HCT116 (cell line): ENCODE results near the gene ALAD. TPM values are rescaled to one million over a fixed set of nuclear protein-coding genes. Genes with fewer than 3 reads are reported as not detected.

ENCODE experiments used
- ATAC-seq: fragments of 200-7000 bp; cut with Tn5 transposase; 2 replicates; pipeline ENCODE4 v1.9.1; 2020; ENCODE audit warnings: mild to moderate bottlenecking, moderate library complexity
- BruUV-seq: library from RNA; stranded (reverse); fragments of 400-500 nt; replicated peaks from 2 replicates; lab custom pipeline; 2021; lab: Mats Ljungman, UMichigan
- CTCF ChIA-PET: fragments of 300-600 bp; sonication (Branson Sonifier 250); formaldehyde crosslinking; loops from one replicate; lab custom pipeline; 2021; ENCODE audit warnings: antibody characterized with exemption; lab: Charles Lee
- POLR2A ChIA-PET: fragments of 300-600, 350-600 bp; sonication (Branson Sonifier 250); formaldehyde crosslinking; loops from one replicate; lab custom pipeline; 2021; ENCODE audit warnings: antibody characterized with exemption; lab: Charles Lee
- RAD21 ChIA-PET, 2 experiments: fragments of 300-600 bp; sonication (Branson Sonifier 250); formaldehyde crosslinking; loops; one replicate each; lab custom pipeline; 2023; ENCODE audit warnings: low total read pairs in 2 of 2; ENCODE audit not compliant: uncharacterized antibody in 2 of 2, unreplicated experiment in 2 of 2, low non-redundant PET in 1 of 2; lab: Charles Lee
- DNase-seq: peaks from one replicate; pipeline ENCODE4 v3.0.0-alpha.2; 2010; ENCODE audit warnings: low read depth, low spot score
- H2AFZ ChIP-seq: fragments of 200-600 bp; shearing (Covaris generic), sonication (generic); 2 replicates; pipeline ENCODE4 v1.6.1; 2017; ENCODE audit warnings: low read depth, mixed run types, mixed read lengths, antibody characterized with exemption, low read length; ENCODE audit not compliant: poor library complexity, severe bottlenecking
- H3K27ac ChIP-seq: 2 replicates; pipeline ENCODE4 v1.5.1; 2012; ENCODE audit warnings: low read depth, low read length
- H3K27me3 ChIP-seq: fragments of 200-600 bp; sonication (generic); 2 replicates; pipeline ENCODE4 v1.6.1; 2016; ENCODE audit warnings: mixed run types, low read length, mixed read lengths; ENCODE audit not compliant: insufficient read depth
- H3K36me3 ChIP-seq, 2 experiments: fragments of 200-500 bp in 1 of 2; fragments of 200-600 bp in 1 of 2; sonication (Bioruptor generic) in 1 of 2; sonication (generic) in 1 of 2; 2 replicates each; pipeline versions ENCODE4 v1.5.1 to v1.6.1; 2014 to 2016; ENCODE audit warnings: low read length in 2 of 2, inconsistent platforms in 1 of 2, mixed read lengths in 1 of 2, mixed run types in 1 of 2; ENCODE audit not compliant: insufficient read depth in 2 of 2, control insufficient read depth in 1 of 2
- H3K4me1 ChIP-seq, 2 experiments: fragments of 200-600 bp in 1 of 2; sonication (generic) in 1 of 2; 2 replicates each; pipeline versions ENCODE4 v1.5.1 to v1.6.1; 2012 to 2017; ENCODE audit warnings: low read length in 2 of 2, inconsistent platforms in 1 of 2, mild to moderate bottlenecking in 1 of 2, mixed read lengths in 1 of 2, mixed run types in 1 of 2, moderate library complexity in 1 of 2; ENCODE audit not compliant: insufficient read depth in 2 of 2, control insufficient read depth in 1 of 2
- H3K4me2 ChIP-seq: fragments of 200-600 bp; sonication (generic); 2 replicates; pipeline ENCODE4 v1.6.1; 2017; ENCODE audit warnings: mixed run types, low read length, mixed read lengths
- H3K4me3 ChIP-seq, 2 experiments: fragments of 200-600 bp in 1 of 2; sonication (generic) in 1 of 2; replicated peaks in 1 of 2; 2 replicates each; pipeline ENCODE4 v1.5.1; 2011 to 2016; ENCODE audit warnings: low read length in 2 of 2, control low read depth in 1 of 2, low read depth in 1 of 2, mild to moderate bottlenecking in 1 of 2, mixed read lengths in 1 of 2, mixed run types in 1 of 2
- H3K79me2 ChIP-seq: fragments of 200-600 bp; sonication (generic); 2 replicates; pipeline ENCODE4 v1.6.1; 2017; ENCODE audit warnings: mild to moderate bottlenecking, mixed run types, low read length, moderate library complexity, mixed read lengths; ENCODE audit not compliant: insufficient read depth
- H3K9ac ChIP-seq: fragments of 200-600 bp; sonication (generic); 2 replicates; pipeline ENCODE4 v1.6.1; 2016; ENCODE audit warnings: low read length, mixed read lengths
- H3K9me2 ChIP-seq: fragments of 200-600 bp; sonication (generic), shearing (Covaris generic); 2 replicates; pipeline ENCODE4 v1.6.1; 2017; ENCODE audit warnings: mixed run types, mild to moderate bottlenecking, moderate library complexity; ENCODE audit not compliant: insufficient read depth
- H3K9me3 ChIP-seq, 2 experiments: fragments of 200-500 bp in 1 of 2; fragments of 200-600 bp in 1 of 2; sonication (Bioruptor generic) in 1 of 2; sonication (generic) in 1 of 2; 2 replicates each; pipeline ENCODE4 v1.6.1; 2014 to 2017; ENCODE audit warnings: low read length in 2 of 2, mixed read lengths in 2 of 2, inconsistent platforms in 1 of 2, low read depth in 1 of 2, mild to moderate bottlenecking in 1 of 2, mixed run types in 1 of 2, moderate library complexity in 1 of 2; ENCODE audit not compliant: control insufficient read depth in 1 of 2, insufficient read depth in 1 of 2
- H4K20me1 ChIP-seq: fragments of 200-600 bp; sonication (generic), shearing (Covaris generic); 2 replicates; pipeline ENCODE4 v1.6.1; 2017; ENCODE audit warnings: mixed run types, mild to moderate bottlenecking, moderate library complexity; ENCODE audit not compliant: insufficient read depth
- CEBPB ChIP-seq: IDR thresholded peaks from 2 replicates; pipeline ENCODE4 v1.6.1; 2012; ENCODE audit warnings: low read depth
- EGR1 ChIP-seq: IDR thresholded peaks from 2 replicates; pipeline ENCODE4 v1.6.1; 2012; ENCODE audit warnings: low read depth
- ELF1 ChIP-seq: IDR thresholded peaks from 2 replicates; pipeline ENCODE4 v1.6.1; 2012; ENCODE audit warnings: low read depth, borderline replicate concordance
- EZH2phosphoT487 ChIP-seq: fragments of 200-600 bp; IDR thresholded peaks from 2 replicates; pipeline ENCODE4 v1.6.1; 2018; ENCODE audit warnings: antibody characterized with exemption, borderline replicate concordance
- FOSL1 ChIP-seq: IDR thresholded peaks from 2 replicates; pipeline ENCODE4 v1.6.1; 2012; ENCODE audit warnings: low read depth
- JUND ChIP-seq: IDR thresholded peaks from 2 replicates; pipeline ENCODE4 v1.6.1; 2012
- MAX ChIP-seq: IDR thresholded peaks from 2 replicates; pipeline ENCODE4 v1.6.1; 2012
- POLR2A ChIP-seq: IDR thresholded peaks from 2 replicates; pipeline ENCODE4 v1.7.0; 2011; ENCODE audit warnings: borderline replicate concordance; ENCODE audit not compliant: insufficient read depth, insufficient read length; ENCODE audit errors: extremely low read depth
- RAD21 ChIP-seq: IDR thresholded peaks from 2 replicates; pipeline ENCODE4 v1.6.1; 2012; ENCODE audit warnings: low read depth, mild to moderate bottlenecking
- SP1 ChIP-seq: IDR thresholded peaks from 2 replicates; pipeline ENCODE4 v1.6.1; 2012; ENCODE audit warnings: low read depth
- TCF7L2 ChIP-seq: IDR thresholded peaks from 2 replicates; pipeline ENCODE4 v1.7.0; 2011; ENCODE audit warnings: borderline replicate concordance, inconsistent platforms; ENCODE audit not compliant: insufficient read depth, insufficient read length; ENCODE audit errors: extremely low read depth
- YY1 ChIP-seq: IDR thresholded peaks from 2 replicates; pipeline ENCODE4 v1.6.1; 2011; ENCODE audit warnings: low read length, low read depth, moderate library complexity, mild to moderate bottlenecking; ENCODE audit not compliant: insufficient replicate concordance; ENCODE audit errors: extremely low read depth
- intact Hi-C: fragments of 100-400 bp; cut with micrococcal nuclease; formaldehyde crosslinking; loops from 2 replicates; pipeline ENCODE4 v1.10.0; 2022
- total RNA-seq: library from RNA; stranded (reverse); gene quantifications from one replicate; pipeline ENCODE4 v1.2.1, GENCODE V29; 2021; ENCODE audit not compliant: unreplicated experiment
- TF ChIP-seq, protein P1 (sequence below): IDR thresholded peaks from 2 replicates; pipeline ENCODE4 v1.6.1; 2011; ENCODE audit warnings: mild to moderate bottlenecking, low read length, moderate library complexity; ENCODE audit not compliant: insufficient replicate concordance; ENCODE audit errors: extremely low read depth
- TF ChIP-seq, protein P2 (sequence below): IDR thresholded peaks from 2 replicates; pipeline ENCODE4 v1.6.1; 2012; ENCODE audit warnings: low read depth

The ALAD gene
- total RNA-seq, 1 experiment from 2014 or later: 14.0 TPM

- Histone ChIP-seq H3K4me3 (no peak overlapping the region), H4K20me1 (no peaks in the 10 kb centered on the region), H3K27me3 (no peaks in the 10 kb centered on the region), H3K9me2 (no peaks in the 10 kb centered on the region), H3K4me1 (peaks cover 11 to 14% of the 10 kb centered on the region in 2 experiments), H3K27ac (no peak overlapping the region), H3K79me2 (no peaks in the 10 kb centered on the region), H2AFZ (no peak overlapping the region), H3K36me3 (peaks cover 4% of the 10 kb centered on the region in 2 experiments; a peak in 1 of 4 replicates), H3K9ac (no peak overlapping the region), H3K4me2 (no peak overlapping the region), H3K9me3 (no peaks in the 10 kb centered on the region)
- POLR2A ChIA-PET: no interaction called here
- no peak for TF ChIP-seq CEBPB
- TF ChIP-seq JUND: no peak
- TF ChIP-seq SP1: no peak
- TF ChIP-seq, protein P1, sequence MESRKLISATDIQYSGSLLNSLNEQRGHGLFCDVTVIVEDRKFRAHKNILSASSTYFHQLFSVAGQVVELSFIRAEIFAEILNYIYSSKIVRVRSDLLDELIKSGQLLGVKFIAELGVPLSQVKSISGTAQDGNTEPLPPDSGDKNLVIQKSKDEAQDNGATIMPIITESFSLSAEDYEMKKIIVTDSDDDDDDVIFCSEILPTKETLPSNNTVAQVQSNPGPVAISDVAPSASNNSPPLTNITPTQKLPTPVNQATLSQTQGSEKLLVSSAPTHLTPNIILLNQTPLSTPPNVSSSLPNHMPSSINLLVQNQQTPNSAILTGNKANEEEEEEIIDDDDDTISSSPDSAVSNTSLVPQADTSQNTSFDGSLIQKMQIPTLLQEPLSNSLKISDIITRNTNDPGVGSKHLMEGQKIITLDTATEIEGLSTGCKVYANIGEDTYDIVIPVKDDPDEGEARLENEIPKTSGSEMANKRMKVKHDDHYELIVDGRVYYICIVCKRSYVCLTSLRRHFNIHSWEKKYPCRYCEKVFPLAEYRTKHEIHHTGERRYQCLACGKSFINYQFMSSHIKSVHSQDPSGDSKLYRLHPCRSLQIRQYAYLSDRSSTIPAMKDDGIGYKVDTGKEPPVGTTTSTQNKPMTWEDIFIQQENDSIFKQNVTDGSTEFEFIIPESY: no peak
- TF ChIP-seq MAX: no peak
- no peak for TF ChIP-seq EZH2phosphoT487
- TF ChIP-seq POLR2A: no peak
- no peak for TF ChIP-seq YY1
- TF ChIP-seq FOSL1: no peak
- no peak for TF ChIP-seq ELF1
- no peak for TF ChIP-seq TCF7L2
- no peak for TF ChIP-seq RAD21
- no peak for TF ChIP-seq EGR1
- TF ChIP-seq, protein P2, sequence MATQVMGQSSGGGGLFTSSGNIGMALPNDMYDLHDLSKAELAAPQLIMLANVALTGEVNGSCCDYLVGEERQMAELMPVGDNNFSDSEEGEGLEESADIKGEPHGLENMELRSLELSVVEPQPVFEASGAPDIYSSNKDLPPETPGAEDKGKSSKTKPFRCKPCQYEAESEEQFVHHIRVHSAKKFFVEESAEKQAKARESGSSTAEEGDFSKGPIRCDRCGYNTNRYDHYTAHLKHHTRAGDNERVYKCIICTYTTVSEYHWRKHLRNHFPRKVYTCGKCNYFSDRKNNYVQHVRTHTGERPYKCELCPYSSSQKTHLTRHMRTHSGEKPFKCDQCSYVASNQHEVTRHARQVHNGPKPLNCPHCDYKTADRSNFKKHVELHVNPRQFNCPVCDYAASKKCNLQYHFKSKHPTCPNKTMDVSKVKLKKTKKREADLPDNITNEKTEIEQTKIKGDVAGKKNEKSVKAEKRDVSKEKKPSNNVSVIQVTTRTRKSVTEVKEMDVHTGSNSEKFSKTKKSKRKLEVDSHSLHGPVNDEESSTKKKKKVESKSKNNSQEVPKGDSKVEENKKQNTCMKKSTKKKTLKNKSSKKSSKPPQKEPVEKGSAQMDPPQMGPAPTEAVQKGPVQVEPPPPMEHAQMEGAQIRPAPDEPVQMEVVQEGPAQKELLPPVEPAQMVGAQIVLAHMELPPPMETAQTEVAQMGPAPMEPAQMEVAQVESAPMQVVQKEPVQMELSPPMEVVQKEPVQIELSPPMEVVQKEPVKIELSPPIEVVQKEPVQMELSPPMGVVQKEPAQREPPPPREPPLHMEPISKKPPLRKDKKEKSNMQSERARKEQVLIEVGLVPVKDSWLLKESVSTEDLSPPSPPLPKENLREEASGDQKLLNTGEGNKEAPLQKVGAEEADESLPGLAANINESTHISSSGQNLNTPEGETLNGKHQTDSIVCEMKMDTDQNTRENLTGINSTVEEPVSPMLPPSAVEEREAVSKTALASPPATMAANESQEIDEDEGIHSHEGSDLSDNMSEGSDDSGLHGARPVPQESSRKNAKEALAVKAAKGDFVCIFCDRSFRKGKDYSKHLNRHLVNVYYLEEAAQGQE: no peak
- CTCF ChIA-PET: no interaction called here
- BruUV-seq: no TSS peak
- DNase-seq: no peak
- RAD21 ChIA-PET: no interaction called here
- no peak for ATAC-seq
- intact Hi-C loops: no loop called here
Observed at GRCh38 chr9:113359385-113359784, 41.7 kb downstream of the ALAD start.
